HG02763 (cell line): ENCODE measurements around the gene ZBTB7B.

Source experiments
- ATAC-seq: cut with Tn5 transposase; IDR thresholded peaks from one replicate; pipeline ENCODE4 v1.9.1; 2021; ENCODE audit warnings: mild to moderate bottlenecking, moderate library complexity; ENCODE audit not compliant: unreplicated experiment

Gene ZBTB7B

GRCh38 chr1:155034318-155035208 lies 32.0 kb downstream of the ZBTB7B start:
- no peak for ATAC-seq

DNA sequence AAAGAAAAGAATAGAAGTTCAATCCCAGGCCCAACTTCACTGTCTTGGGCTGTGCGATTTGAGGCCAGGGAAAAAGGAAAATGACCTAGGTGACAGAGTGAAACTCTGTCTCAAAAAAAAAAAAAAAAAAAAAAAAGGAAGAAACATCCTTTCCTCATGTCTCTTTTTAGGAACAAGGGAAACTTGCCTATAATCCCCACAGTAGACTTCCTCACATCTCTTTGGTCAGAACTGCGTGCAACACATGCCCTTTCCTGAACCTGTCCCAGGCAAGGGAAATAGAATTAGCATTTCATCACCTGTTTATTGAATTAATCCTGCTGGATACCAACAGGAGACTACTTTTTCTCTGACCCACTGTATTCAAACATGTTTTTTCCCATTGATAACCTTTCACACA lies 33.3 kb downstream of the ZBTB7B start:
- no peak for ATAC-seq

DNA sequence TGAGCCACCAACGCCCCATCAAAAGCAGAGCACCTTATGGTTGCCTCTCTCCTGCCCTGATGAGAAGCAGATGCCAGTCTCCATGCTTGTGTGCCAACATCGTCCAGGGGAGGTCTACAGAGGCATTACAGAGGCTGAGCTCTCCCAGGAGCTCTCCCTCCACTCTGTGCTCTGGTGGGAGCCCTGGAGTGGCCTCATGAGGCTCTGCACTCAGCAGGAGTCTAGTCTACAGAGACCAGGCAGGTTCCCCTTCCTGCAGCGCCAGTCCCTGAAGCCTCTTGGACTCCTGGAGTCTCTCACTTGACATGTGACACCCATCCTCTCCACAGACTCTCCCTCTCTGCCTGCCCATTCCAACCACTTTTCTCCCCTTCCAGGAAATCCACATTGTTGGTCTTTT lies 34.4 kb downstream of the ZBTB7B start:
- ATAC-seq: no peak

DNA sequence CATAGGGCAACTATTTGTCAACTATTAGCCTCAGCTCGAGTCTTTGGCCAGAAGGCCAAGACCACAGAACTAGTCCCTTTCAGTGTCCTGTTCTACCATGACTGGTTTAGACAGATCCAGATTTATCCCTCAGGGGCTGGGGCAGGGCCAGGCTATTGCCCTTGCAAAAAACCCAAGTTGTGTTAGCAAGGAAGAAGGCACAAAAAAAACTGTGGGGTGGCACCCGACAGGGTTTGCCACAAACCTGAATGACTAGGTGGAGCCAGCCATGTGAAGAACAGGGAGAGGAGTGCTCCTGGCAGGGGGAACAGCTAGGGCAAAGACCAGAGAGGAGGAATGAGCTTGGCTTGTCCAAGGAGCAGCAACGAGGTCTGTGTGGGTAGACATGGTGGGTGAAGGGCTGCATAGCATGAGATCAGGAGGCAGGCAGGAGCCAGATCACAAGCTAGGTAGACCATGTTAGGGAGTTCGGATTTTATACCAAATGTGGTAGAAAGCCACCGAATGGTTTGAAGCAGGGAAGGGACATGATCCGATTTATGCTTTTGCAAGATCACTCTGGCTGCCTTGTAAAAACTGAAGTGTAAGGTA lies 35.3 kb downstream of the ZBTB7B start:
- no peak for ATAC-seq

DNA sequence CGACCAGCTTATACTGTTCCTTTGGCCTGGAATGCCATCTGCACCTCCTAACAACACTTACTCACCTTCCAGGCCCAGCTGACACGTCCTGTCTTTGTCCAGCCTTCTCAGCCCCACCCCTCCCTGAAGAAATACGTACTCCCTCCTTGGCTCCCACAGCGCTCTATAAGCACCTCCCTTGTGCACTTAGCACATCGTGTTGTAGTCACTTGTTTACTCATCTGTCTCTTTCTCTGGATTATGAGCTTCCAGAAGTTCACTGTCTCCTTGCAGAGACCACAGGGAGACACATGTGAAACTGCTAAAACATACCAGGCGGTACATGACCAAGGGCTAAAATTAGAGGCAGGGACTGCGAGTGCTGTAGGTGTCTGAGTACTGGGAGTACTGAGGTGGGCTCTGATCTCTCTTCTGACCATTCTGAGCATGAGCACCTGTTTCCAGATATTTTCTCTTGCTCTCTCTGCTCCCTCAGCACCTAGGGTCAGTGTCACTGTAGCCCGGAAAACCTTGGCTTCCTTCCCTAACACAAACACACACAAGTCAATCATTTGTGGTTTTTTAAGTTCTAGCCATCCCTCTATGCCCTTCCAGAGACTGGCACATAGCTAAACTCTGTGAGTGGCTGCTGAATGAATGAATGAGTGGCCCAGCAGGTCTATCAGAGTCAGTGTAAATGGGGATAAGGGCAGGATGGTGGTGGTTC lies 36.2 kb downstream of the ZBTB7B start:
- no peak for ATAC-seq

- no peak for ATAC-seq
Measured at GRCh38 chr1:155039308-155039669, 36.7 kb downstream of the ZBTB7B start.

GRCh38 chr1:155040358-155041093 lies 37.9 kb downstream of the ZBTB7B start:
- no peak for ATAC-seq

DNA sequence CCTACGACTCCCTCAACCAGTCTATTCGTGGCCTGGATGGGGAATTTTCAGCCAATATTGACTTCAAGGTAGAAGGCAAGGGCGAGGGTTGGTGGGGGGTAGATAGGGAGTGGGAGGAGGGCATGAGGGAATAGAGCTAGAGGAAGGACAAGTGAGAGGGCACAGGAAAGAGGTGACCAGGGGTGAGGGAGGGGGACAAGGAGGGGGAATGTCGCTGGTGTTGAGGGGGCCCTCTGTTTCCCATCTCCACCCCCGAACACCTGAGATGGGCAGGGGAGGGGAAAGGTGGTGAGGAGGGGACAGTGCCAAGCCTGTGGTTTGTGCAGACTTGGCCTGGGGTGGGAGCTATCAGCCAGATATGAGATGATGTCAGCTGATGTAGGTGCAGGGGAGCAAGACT lies 40.2 kb downstream of the ZBTB7B start:
- no peak for ATAC-seq

- ATAC-seq: no peak
Measured at GRCh38 chr1:155043301-155043702, 40.7 kb downstream of the ZBTB7B start.

GRCh38 chr1:155043793-155044192 lies 41.2 kb downstream of the ZBTB7B start:
- ATAC-seq: no peak

DNA sequence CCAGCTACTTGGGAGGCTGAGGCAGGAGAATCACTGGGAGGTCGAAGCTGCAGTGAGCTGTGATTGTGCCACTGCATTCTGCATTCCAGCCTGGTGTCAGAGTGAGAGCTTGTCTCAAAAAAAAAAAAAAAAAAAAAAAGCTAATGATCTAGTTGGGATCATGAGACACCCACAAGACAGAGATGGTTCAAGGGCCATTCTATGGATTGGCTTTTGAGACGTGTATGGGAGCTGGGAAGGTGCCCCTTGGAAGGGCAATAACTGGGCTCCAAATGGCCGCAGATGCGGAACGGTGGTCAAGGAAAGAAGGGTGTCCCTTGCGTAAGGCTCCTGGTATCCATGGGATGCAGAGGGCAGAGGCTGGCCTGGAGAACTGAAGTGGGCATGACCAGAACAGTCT lies 41.8 kb downstream of the ZBTB7B start:
- no peak for ATAC-seq

DNA sequence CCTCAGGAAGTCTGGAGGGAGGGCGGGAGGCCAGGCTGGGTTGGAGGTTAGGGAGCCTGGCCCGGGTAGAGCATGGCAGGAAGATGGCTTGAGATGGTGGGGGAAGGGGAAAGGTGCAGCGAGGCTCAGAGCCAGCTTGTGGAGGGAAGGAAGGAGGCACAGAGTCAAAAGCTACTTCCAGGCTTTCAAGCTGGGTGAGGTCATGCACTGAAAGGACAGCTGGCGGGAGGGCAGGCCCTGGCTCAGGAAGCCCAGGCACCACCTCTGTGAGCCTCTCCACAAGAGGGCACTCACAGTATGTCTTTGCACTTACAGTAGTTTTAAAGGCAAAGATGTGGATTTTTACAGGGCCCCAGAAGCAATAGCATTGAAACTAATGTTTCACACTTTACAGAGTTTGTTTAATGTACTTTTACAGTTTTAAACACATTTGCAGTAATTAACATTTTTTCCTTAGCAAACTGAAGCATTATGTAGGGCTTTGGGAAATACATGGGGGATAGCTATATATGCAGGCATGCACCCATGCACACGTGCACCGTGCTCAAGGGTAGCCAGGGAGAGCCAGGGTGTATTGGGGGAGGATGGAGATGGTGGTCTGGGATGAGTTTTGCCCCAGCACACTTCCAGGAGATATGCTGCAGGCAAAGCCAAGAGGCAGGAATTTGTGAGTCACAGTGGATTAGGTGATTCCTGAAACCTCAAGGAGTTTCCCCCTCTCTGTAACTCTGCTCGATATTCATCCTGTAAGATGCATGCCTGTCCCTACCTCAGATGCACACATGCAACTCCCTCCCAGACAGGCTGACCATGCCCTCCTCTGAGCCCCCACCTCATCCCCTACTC lies 42.4 kb downstream of the ZBTB7B start:
- ATAC-seq: no peak

DNA sequence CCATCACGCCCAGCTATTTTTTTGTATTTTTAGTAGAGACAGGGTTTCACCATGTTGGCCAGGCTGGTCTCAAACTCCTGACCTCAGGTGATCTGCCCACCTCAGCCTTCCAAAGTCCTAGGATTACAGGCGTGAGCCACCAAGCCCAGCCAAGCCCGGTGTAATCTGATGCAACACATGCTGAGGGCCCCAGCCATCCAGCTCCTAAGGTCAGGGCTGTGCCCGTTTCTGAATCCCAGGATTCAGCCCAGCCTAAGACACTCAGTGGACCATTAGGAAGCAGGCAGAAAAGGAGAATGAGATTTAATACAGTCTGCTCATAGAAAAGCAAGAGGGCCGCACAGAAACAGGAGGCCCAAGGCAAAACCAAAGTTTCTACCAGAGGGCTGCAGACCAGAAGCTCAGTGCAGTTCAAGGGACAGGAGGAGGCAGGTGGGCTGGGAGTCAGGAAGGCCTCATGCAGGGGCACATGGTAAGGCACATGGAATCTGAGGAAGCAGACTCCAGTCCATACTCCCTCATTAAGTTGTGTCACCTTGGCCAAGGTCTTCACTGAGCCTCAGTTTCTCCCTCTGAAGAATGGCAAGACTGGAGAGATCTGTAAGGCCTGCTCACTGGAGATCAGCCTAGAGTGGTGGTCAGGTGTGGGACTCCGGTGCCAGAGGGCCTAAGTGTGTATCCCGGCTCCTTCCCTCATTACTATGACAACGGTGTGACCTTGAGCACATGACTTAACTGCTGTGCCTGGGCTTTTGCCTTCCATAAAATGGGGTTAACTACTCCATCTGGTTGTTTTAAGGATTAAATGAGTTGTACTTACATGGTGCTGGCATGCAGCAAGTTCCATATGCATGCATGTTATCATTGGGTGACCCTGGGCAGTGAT lies 46.1 kb downstream of the ZBTB7B start:
- ATAC-seq: no peak

- ATAC-seq: no peak
Measured at GRCh38 chr1:155049651-155050559, 47.3 kb downstream of the ZBTB7B start.

DNA sequence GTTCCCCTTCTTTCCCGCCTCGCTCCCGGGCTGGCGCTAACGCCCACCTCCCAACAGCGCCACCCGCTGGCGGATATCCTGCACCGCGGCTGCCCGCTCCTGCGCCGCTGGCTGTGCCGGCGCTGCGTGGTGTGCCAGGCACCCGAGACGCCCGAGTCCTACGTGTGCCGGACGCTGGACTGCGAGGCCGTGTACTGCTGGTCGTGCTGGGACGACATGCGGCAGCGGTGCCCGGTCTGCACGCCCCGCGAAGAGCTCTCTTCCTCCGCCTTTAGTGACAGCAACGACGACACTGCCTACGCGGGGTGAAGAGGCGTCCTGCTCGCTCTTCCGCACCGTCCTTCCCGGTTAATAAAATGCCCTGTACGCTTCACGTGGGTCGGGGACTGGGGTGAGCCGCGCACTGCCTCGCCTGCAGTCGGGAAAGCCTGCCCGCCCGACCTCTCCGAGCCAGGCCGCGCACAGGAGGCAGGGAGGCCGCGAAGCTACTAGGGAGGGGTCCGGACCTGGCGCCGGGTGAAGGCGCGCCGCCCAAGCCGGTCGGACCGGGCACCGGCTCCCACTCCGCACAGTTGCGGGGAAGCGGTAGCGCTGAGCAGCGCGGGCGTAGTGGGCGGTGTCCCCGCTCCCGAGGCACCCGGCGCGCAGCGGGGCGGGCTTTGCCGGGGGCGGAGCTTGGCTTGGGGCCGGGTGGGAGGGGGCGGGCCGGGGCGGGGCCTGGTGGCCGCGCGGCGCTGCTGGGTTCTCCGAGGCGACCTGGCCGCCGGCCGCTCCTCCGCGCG lies 48.1 kb downstream of the ZBTB7B start, which contains the start of gene ADAM15:
TSS of gene ADAM15 (plus strand) at position 757 of the 782 bp plus-strand sequence. CDS start 71 bp downstream, outside the sequence.
- ATAC-seq: peak; percentile 59

- ATAC-seq: no peak
Measured at GRCh38 chr1:155051342-155051776, 48.8 kb downstream of the ZBTB7B start.

GRCh38 chr1:155051777-155052398 lies 49.3 kb downstream of the ZBTB7B start:
- ATAC-seq: peak; percentile 8
